Fibroblast of lung (primary cell): ENCODE measurements around the gene DDX25.

Experiments
- EZH2 ChIP-seq: IDR thresholded peaks from 2 replicates; pipeline ENCODE4 v1.5.1; 2012; ENCODE audit warnings: low read length, control low read depth, mild to moderate bottlenecking; ENCODE audit errors: missing control alignments
- TF ChIP-seq, protein P1 (sequence below), 2 donors: IDR thresholded peaks in 1 of 2; conservative IDR thresholded peaks in 1 of 2; 1 replicate in 1 of 2; 2 replicates in 1 of 2; pipeline ENCODE4 v1.5.1; 2011 to 2012; ENCODE audit warnings: low read length in 2 of 2, control low read depth in 1 of 2, inconsistent platforms in 1 of 2, low read depth in 1 of 2, mild to moderate bottlenecking in 1 of 2

DNA sequence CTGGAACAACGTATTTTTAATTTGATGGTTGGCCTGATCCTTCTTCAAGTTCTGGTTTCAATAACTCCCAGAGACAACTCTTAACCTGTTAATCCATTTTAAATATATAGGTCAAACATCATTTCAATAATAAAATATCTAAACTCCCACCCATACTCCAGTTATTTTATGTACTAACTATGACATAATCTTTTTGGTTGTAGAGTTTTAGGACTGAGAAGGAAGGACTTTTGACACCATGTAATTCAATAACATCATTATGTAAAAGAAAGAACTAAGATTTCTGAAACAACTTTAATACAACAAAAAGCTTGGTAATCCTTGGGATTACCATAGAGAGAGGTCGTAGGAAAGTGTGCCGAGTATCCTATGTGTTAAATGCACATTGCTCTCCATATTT lies 73.0 kb downstream of the DDX25 start:
- TF ChIP-seq, protein P1, sequence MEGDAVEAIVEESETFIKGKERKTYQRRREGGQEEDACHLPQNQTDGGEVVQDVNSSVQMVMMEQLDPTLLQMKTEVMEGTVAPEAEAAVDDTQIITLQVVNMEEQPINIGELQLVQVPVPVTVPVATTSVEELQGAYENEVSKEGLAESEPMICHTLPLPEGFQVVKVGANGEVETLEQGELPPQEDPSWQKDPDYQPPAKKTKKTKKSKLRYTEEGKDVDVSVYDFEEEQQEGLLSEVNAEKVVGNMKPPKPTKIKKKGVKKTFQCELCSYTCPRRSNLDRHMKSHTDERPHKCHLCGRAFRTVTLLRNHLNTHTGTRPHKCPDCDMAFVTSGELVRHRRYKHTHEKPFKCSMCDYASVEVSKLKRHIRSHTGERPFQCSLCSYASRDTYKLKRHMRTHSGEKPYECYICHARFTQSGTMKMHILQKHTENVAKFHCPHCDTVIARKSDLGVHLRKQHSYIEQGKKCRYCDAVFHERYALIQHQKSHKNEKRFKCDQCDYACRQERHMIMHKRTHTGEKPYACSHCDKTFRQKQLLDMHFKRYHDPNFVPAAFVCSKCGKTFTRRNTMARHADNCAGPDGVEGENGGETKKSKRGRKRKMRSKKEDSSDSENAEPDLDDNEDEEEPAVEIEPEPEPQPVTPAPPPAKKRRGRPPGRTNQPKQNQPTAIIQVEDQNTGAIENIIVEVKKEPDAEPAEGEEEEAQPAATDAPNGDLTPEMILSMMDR (conservative IDR thresholded peaks at IDR 0.05 in 1 of 2, IDR thresholded peaks at IDR 0.05 in 1 of 2; ENCODE audit: low read depth in 1 of 2, low read length in 2 of 2): no peak
- TF ChIP-seq EZH2: no peak
